OCI-LY7 (cell line): Measurements from ENCODE around the gene TIGD2. TPM values are rescaled to one million over a fixed set of nuclear protein-coding genes. Genes with fewer than 3 reads are reported as not detected.

ENCODE experiments used
- BruUV-seq: library from RNA; stranded (reverse); fragments of 400-500 nt; replicated peaks from 2 replicates; lab custom pipeline; 2021; lab: Mats Ljungman, UMichigan
- CTCF ChIA-PET: fragments of 300-600 bp; sonication (Branson Sonifier 250); formaldehyde crosslinking; loops from one replicate; lab custom pipeline; 2022; ENCODE audit warnings: antibody characterized with exemption; ENCODE audit not compliant: unreplicated experiment; lab: Charles Lee
- POLR2A ChIA-PET: fragments of 300-600 bp; sonication (Branson Sonifier 250); formaldehyde crosslinking; loops from one replicate; lab custom pipeline; 2022; ENCODE audit warnings: antibody characterized with exemption; lab: Charles Lee
- DNase-seq: peaks from one replicate; pipeline ENCODE4 v3.0.0-alpha.2; 2015; ENCODE audit warnings: low spot score
- H2AFZ ChIP-seq: fragments of 200-600 bp; sonication (generic), shearing (Covaris generic); 2 replicates; pipeline ENCODE4 v1.6.1; 2014; ENCODE audit warnings: mild to moderate bottlenecking, antibody characterized with exemption, low read length, moderate library complexity
- H3K27ac ChIP-seq: fragments of 200-600 bp; sonication (generic); 2 replicates; pipeline ENCODE4 v1.5.1; 2014; ENCODE audit warnings: mixed run types, low read depth, mild to moderate bottlenecking, moderate library complexity, low read length, inconsistent platforms; ENCODE audit not compliant: poor library complexity, severe bottlenecking
- H3K36me3 ChIP-seq: fragments of 200-600 bp; sonication (generic); 2 replicates; pipeline ENCODE4 v1.6.1; 2014; ENCODE audit warnings: mild to moderate bottlenecking, antibody characterized with exemption, low read length, moderate library complexity, mixed read lengths; ENCODE audit not compliant: insufficient read depth
- H3K4me1 ChIP-seq: fragments of 200-600 bp; sonication (generic); 2 replicates; pipeline ENCODE4 v1.5.1; 2014; ENCODE audit warnings: mild to moderate bottlenecking, low read length; ENCODE audit not compliant: insufficient read depth, poor library complexity, severe bottlenecking
- H3K4me2 ChIP-seq: fragments of 200-600 bp; sonication (generic); 2 replicates; pipeline ENCODE4 v1.6.1; 2014; ENCODE audit warnings: mild to moderate bottlenecking, low read length
- H3K4me3 ChIP-seq: fragments of 200-600 bp; sonication (generic); 2 replicates; pipeline ENCODE4 v1.5.1; 2014; ENCODE audit warnings: mild to moderate bottlenecking, low read depth, low read length; ENCODE audit not compliant: poor library complexity, severe bottlenecking
- H3K79me2 ChIP-seq: fragments of 200-600 bp; sonication (generic); 2 replicates; pipeline ENCODE4 v1.6.1; 2016; ENCODE audit warnings: low read depth, mild to moderate bottlenecking, low read length, moderate library complexity, mixed read lengths; ENCODE audit not compliant: insufficient read depth
- H3K9me2 ChIP-seq: fragments of 200-600 bp; sonication (generic); 2 replicates; pipeline ENCODE4 v1.6.1; 2016; ENCODE audit warnings: mild to moderate bottlenecking, low read length, mixed read lengths; ENCODE audit not compliant: insufficient read depth
- H3K9me3 ChIP-seq: fragments of 200-600 bp; sonication (generic); 2 replicates; pipeline ENCODE4 v1.6.1; 2014; ENCODE audit warnings: mild to moderate bottlenecking, mixed run types, low read length, mixed read lengths
- H4K20me1 ChIP-seq: fragments of 200-600 bp; sonication (generic); 2 replicates; pipeline ENCODE4 v1.6.1; 2014; ENCODE audit warnings: mild to moderate bottlenecking, antibody characterized with exemption, low read length, moderate library complexity, mixed read lengths; ENCODE audit not compliant: insufficient read depth
- CTCF ChIP-seq: fragments of 200-600 bp; sonication (generic); conservative IDR thresholded peaks from 2 replicates; pipeline ENCODE4 v1.5.1; 2014; ENCODE audit warnings: mild to moderate bottlenecking, antibody characterized with exemption, low read length, moderate library complexity, mixed read lengths
- EZH2phosphoT487 ChIP-seq: fragments of 200-600 bp; sonication (generic); IDR thresholded peaks from 2 replicates; pipeline ENCODE4 v1.6.1; 2018; ENCODE audit warnings: low read depth, borderline replicate concordance, mild to moderate bottlenecking, mixed run types, antibody characterized with exemption, low read length, moderate library complexity, mixed read lengths
- intact Hi-C: fragments of 100-400 bp; cut with micrococcal nuclease; formaldehyde crosslinking; loops from one replicate; pipeline ENCODE4 v1.10.0; 2022; ENCODE audit not compliant: unreplicated experiment
- total RNA-seq, 2 experiments: library from RNA; depleted of rRNA in 1 of 2; stranded (reverse); fragments of >200 nt in 1 of 2; shearing (Covaris generic) in 1 of 2; gene quantifications; 2 replicates each; pipeline ENCODE4 v1.2.3, GENCODE V29; 2014 to 2022

TIGD2 gene
- total RNA-seq, 2 experiments from 2014 or later = 6.3 to 10.0 TPM

GRCh38 chr4:89100853-89101252 is 10.5 kb upstream of the TIGD2 start:
- Histone ChIP-seq H4K20me1 (no peaks in the 10 kb centered on the region), H3K79me2 (no peaks in the 10 kb centered on the region), H3K36me3 (no peaks in the 10 kb centered on the region), H3K27ac (no peak overlapping the region), H3K4me1 (no peaks in the 10 kb centered on the region), H3K4me3 (no peak overlapping the region), H3K9me2 (no peaks in the 10 kb centered on the region), H3K9me3 (no peaks in the 10 kb centered on the region), H3K4me2 (no peak overlapping the region), H2AFZ (no peak overlapping the region)
- ChIA-PET CTCF (no interaction called here), POLR2A (no interaction called here)
- intact Hi-C loops = no loop called here
- BruUV-seq = no TSS peak
- no peak for DNase-seq
- TF ChIP-seq EZH2phosphoT487 (no peak), CTCF (no peak)

- intact Hi-C loops = no loop called here
- DNase-seq = no peak
- Histone ChIP-seq H3K9me3 (no peaks in the 10 kb centered on the region), H3K4me1 (no peaks in the 10 kb centered on the region), H3K4me3 (no peak overlapping the region), H3K79me2 (no peaks in the 10 kb centered on the region), H3K27ac (no peak overlapping the region), H3K36me3 (no peaks in the 10 kb centered on the region), H4K20me1 (no peaks in the 10 kb centered on the region), H3K4me2 (no peak overlapping the region), H3K9me2 (no peaks in the 10 kb centered on the region), H2AFZ (no peak overlapping the region)
- BruUV-seq = no TSS peak
- TF ChIP-seq EZH2phosphoT487 = no peak
- no peak for TF ChIP-seq CTCF
- CTCF ChIA-PET = no interaction called here
- POLR2A ChIA-PET = no interaction called here
These were observed 9.8 kb upstream of the TIGD2 start for GRCh38 chr4:89101256-89102161.

- TF ChIP-seq CTCF = no peak
- no peak for TF ChIP-seq EZH2phosphoT487
- H3K27ac ChIP-seq = no peak overlapping the region
- H3K9me3 ChIP-seq = no peaks in the 10 kb centered on the region
- no peaks in the 10 kb centered on the region for H3K9me2 ChIP-seq
- CTCF ChIA-PET = no interaction called here
- no TSS peak for BruUV-seq
- no peak overlapping the region for H3K4me3 ChIP-seq
- POLR2A ChIA-PET = no interaction called here
- H3K4me2 ChIP-seq = no peak overlapping the region
- intact Hi-C loops = no loop called here
- no peaks in the 10 kb centered on the region for H3K79me2 ChIP-seq
- no peak for DNase-seq
- H3K4me1 ChIP-seq = no peaks in the 10 kb centered on the region
- no peaks in the 10 kb centered on the region for H3K36me3 ChIP-seq
- no peak overlapping the region for H2AFZ ChIP-seq
- H4K20me1 ChIP-seq = no peaks in the 10 kb centered on the region
These were observed 5.6 kb upstream of the TIGD2 start for GRCh38 chr4:89105726-89106125.
